Right lobe of liver (tissue), 6 donors: ENCODE measurements around the gene BEND2. TPM values are rescaled to one million over a fixed set of nuclear protein-coding genes. Genes with fewer than 3 reads are reported as not detected.

ENCODE experiments used
- ATAC-seq, 4 donors: fragments of 200-7000 bp; cut with Tn5 transposase; one replicate each; pipeline ENCODE4 v1.9.1; 2020; ENCODE audit warnings: mild to moderate bottlenecking in 4 of 4, moderate library complexity in 4 of 4
- DNase-seq, 3 donors: peaks; one replicate each; pipeline ENCODE4 v3.0.0-alpha.2; 2020
- H3K27ac ChIP-seq, 3 donors: fragments of 200-600 bp; one replicate each; pipeline ENCODE4 v1.8.0; 2022
- H3K27me3 ChIP-seq, 2 donors: fragments of 200-600 bp; one replicate each; pipeline ENCODE4 v1.8.0; 2022
- H3K36me3 ChIP-seq, 4 donors: fragments of 200-600 bp; sonication (generic) in 1 of 4; one replicate each; pipeline versions ENCODE4 v1.5.1 to v1.8.0; 2017 to 2022; ENCODE audit warnings: control low read depth in 1 of 4
- H3K4me1 ChIP-seq, 4 donors: fragments of 200-600 bp; sonication (generic) in 1 of 4; one replicate each; pipeline versions ENCODE4 v1.5.1 to v1.8.0; 2017 to 2022; ENCODE audit warnings: control low read depth in 1 of 4
- H3K4me3 ChIP-seq, 3 donors: fragments of 200-600 bp; one replicate each; pipeline ENCODE4 v1.8.0; 2022
- H3K9me3 ChIP-seq, 4 donors: fragments of 200-600 bp; sonication (generic) in 1 of 4; one replicate each; pipeline versions ENCODE4 v1.5.1 to v1.8.0; 2017 to 2022; ENCODE audit warnings: control low read depth in 1 of 4
- CTCF ChIP-seq, 4 donors: fragments of 200-600 bp in 3 of 4; fragments of 450-650 bp in 1 of 4; IDR thresholded peaks; one replicate each; pipeline versions ENCODE4 v1.5.1 to v1.8.0; 2016 to 2022; ENCODE audit warnings: antibody characterized with exemption in 4 of 4, mild to moderate bottlenecking in 2 of 4
- POLR2A ChIP-seq: fragments of 450-650 bp; IDR thresholded peaks from one replicate; pipeline ENCODE4 v1.6.1; 2017; ENCODE audit warnings: antibody characterized with exemption, mild to moderate bottlenecking
- WGBS: methylation state at CpG from one replicate; pipeline ENCODE4 v1.1.6; 2018; ENCODE audit warnings: low coverage, low lambda C conversion rate; ENCODE audit not compliant: insufficient coverage; ENCODE audit errors: missing lambda C conversion rate; 5-methylcytosine and 5-hydroxymethylcytosine counted together
- intact Hi-C, 2 donors: fragments of 100-400 bp; cut with DNase I; formaldehyde crosslinking; loops; one replicate each; pipeline versions ENCODE4 v1.11.2 to v1.14.1; 2022
- total RNA-seq, 6 experiments: library from RNA; depleted of rRNA in 2 of 6; stranded (reverse); fragments of >200 nt in 2 of 6; fragmentation: NEBNext Ultra II Directional in 3 of 6; extraction: Animal tissue kit (Norgen Biotek cat#: 25700) in 3 of 6; gene quantifications; one replicate each; pipeline versions ENCODE4 v1.1.0 to v1.2.4, GENCODE V29; 2016 to 2023
- donor health status: DM: no; HTN: yes; CAD: no.
- donor health status: DM: no; HTN: no; CAD: no.
- donor health status: DM: no; HTN: no; CAD: no.
- donor health status: DM: no; HTN: yes; CAD: no.
- donor health status: DM: no; HTN: yes; CAD: no.

The BEND2 gene
- total RNA-seq, 6 experiments from 2014 or later = 0.05 TPM; not detected in 5

- ATAC-seq (no peak), DNase-seq (no peak)
- Histone ChIP-seq H3K27me3 (no peaks in the 10 kb centered on the region), H3K27ac (no peak overlapping the region), H3K4me1 (no peaks in the 10 kb centered on the region), H3K9me3 (no peaks in the 10 kb centered on the region), H3K4me3 (no peak overlapping the region), H3K36me3 (no peaks in the 10 kb centered on the region)
- intact Hi-C loops = no loop called here
- WGBS = 40% methylated on average over 4 of the region's 4 CpGs
- TF ChIP-seq CTCF (IDR thresholded peaks at IDR 0.05) = no peak
- no peak for TF ChIP-seq POLR2A
Measured at GRCh38 chrX:18172970-18173369, 47.7 kb downstream of the BEND2 start.

GRCh38 chrX:18170910-18171309 lies 49.8 kb downstream of the BEND2 start:
- 41% methylated on average over 6 of the region's 6 CpGs for WGBS
- no peak overlapping the region for H3K27ac ChIP-seq
- DNase-seq = no peak
- no peak overlapping the region for H3K4me3 ChIP-seq
- intact Hi-C loops = no loop called here
- no peaks in the 10 kb centered on the region for H3K36me3 ChIP-seq
- no peak for ATAC-seq
- no peaks in the 10 kb centered on the region for H3K4me1 ChIP-seq
- no peaks in the 10 kb centered on the region for H3K9me3 ChIP-seq
- H3K27me3 ChIP-seq = no peaks in the 10 kb centered on the region
- TF ChIP-seq CTCF (IDR thresholded peaks at IDR 0.05) (no peak), POLR2A (no peak)

- ATAC-seq (no peak), DNase-seq (no peak)
- WGBS = 73% methylated on average over 4 of the region's 4 CpGs
- H3K36me3 ChIP-seq = no peaks in the 10 kb centered on the region
- no peaks in the 10 kb centered on the region for H3K4me1 ChIP-seq
- intact Hi-C loops = no loop called here
- no peak overlapping the region for H3K4me3 ChIP-seq
- no peak for TF ChIP-seq CTCF (IDR thresholded peaks at IDR 0.05)
- TF ChIP-seq POLR2A = no peak
- H3K9me3 ChIP-seq = no peaks in the 10 kb centered on the region
- H3K27ac ChIP-seq = no peak overlapping the region
- no peaks in the 10 kb centered on the region for H3K27me3 ChIP-seq
Measured at GRCh38 chrX:18166068-18166467, 54.6 kb downstream of the BEND2 start.

- 39% methylated on average over 3 of the region's 4 CpGs for WGBS
- H3K9me3 ChIP-seq = no peaks in the 10 kb centered on the region
- no peaks in the 10 kb centered on the region for H3K36me3 ChIP-seq
- DNase-seq (no peak), ATAC-seq (no peak)
- H3K4me3 ChIP-seq = no peak overlapping the region
- H3K27ac ChIP-seq = no peak overlapping the region
- intact Hi-C loops = no loop called here
- H3K4me1 ChIP-seq = no peaks in the 10 kb centered on the region
- TF ChIP-seq POLR2A = no peak
- TF ChIP-seq CTCF (IDR thresholded peaks at IDR 0.05) = no peak
- H3K27me3 ChIP-seq = no peaks in the 10 kb centered on the region
Measured at GRCh38 chrX:18160369-18160768, 60.3 kb downstream of the BEND2 start.

GRCh38 chrX:18158963-18159362 lies 61.7 kb downstream of the BEND2 start:
- H3K4me1 ChIP-seq = no peaks in the 10 kb centered on the region
- no peak for ATAC-seq
- intact Hi-C loops = no loop called here

More at GRCh38 chrX:18158963-18159362, 61.7 kb downstream of the BEND2 start:
- DNase-seq = no peak
- no peak overlapping the region for H3K27ac ChIP-seq
- H3K36me3 ChIP-seq = no peaks in the 10 kb centered on the region
- 36% methylated on average over 2 of the region's 2 CpGs for WGBS
- TF ChIP-seq CTCF (IDR thresholded peaks at IDR 0.05) (no peak), POLR2A (no peak)
- H3K9me3 ChIP-seq = no peaks in the 10 kb centered on the region
- H3K27me3 ChIP-seq = no peaks in the 10 kb centered on the region
- no peak overlapping the region for H3K4me3 ChIP-seq
